H1 (cell line): Measurements from ENCODE around the gene L3MBTL1. TPM values are rescaled to one million over a fixed set of nuclear protein-coding genes. Genes with fewer than 3 reads are reported as not detected.
A peak's percentile ranks its signal among the peaks of the same experiment; 100 is the strongest.

Source experiments
- CTCF ChIA-PET: fragments of 300-600 bp; sonication (Branson Sonifier 250); formaldehyde crosslinking; loops from one replicate; lab custom pipeline; 2021; ENCODE audit not compliant: partially characterized antibody; lab: Charles Lee
- POLR2A ChIA-PET: fragments of 300-600 bp; sonication (Branson Sonifier 250); formaldehyde crosslinking; loops from one replicate; lab custom pipeline; 2021; ENCODE audit warnings: inconsistent platforms; ENCODE audit not compliant: partially characterized antibody; lab: Charles Lee
- DNase-seq, 2 experiments: peaks; one replicate each; pipeline versions ENCODE4 v3.0.0 to v3.0.0-alpha.2; 2010 to 2022; ENCODE audit warnings: low spot score in 2 of 2, low read depth in 1 of 2, mixed read lengths in 1 of 2
- FAIRE-seq: peaks from 2 replicates; lab custom pipeline; 2011; peaks lifted over from hg19 to GRCh38; lab: Jason Lieb, UNC
- H2AFZ ChIP-seq: 2 replicates; pipeline ENCODE4 v1.8.1; 2012; ENCODE audit warnings: low read length, inconsistent platforms
- H2AK5ac ChIP-seq: 2 replicates; pipeline ENCODE4 v1.6.1; 2013; ENCODE audit warnings: low read depth, low read length
- H2BK120ac ChIP-seq: replicated peaks from 2 replicates; pipeline ENCODE3; 2013; ENCODE audit warnings: low read depth, low read length, inconsistent platforms
- H2BK12ac ChIP-seq: 2 replicates; pipeline ENCODE4 v1.6.1; 2013; ENCODE audit warnings: low read depth, low read length
- H2BK15ac ChIP-seq: 2 replicates; pipeline ENCODE4 v1.6.1; 2013; ENCODE audit warnings: low read length
- H2BK20ac ChIP-seq: 2 replicates; pipeline ENCODE4 v1.6.1; 2013; ENCODE audit warnings: low read length
- H2BK5ac ChIP-seq: 2 replicates; pipeline ENCODE4 v1.6.1; 2013; ENCODE audit warnings: low read depth, low read length
- H3K14ac ChIP-seq: 2 replicates; pipeline ENCODE4 v1.6.1; 2013; ENCODE audit warnings: inconsistent platforms; ENCODE audit not compliant: insufficient read length
- H3K18ac ChIP-seq: 2 replicates; pipeline ENCODE4 v1.6.1; 2013; ENCODE audit warnings: low read length; ENCODE audit errors: extremely low read depth
- H3K23ac ChIP-seq: 2 replicates; pipeline ENCODE4 v1.6.1; 2013; ENCODE audit warnings: inconsistent platforms; ENCODE audit not compliant: insufficient read length
- H3K23me2 ChIP-seq: 2 replicates; pipeline ENCODE4 v1.6.1; 2013; ENCODE audit warnings: low read depth, low read length
- H3K27ac ChIP-seq: 2 replicates; pipeline ENCODE4 v1.6.1; 2011; ENCODE audit warnings: low read depth, low read length, inconsistent platforms
- H3K27me3 ChIP-seq, 4 experiments: replicated peaks in 1 of 4; 1 replicate in 1 of 4; 2 replicates in 3 of 4; pipeline versions ENCODE4 v1.6.1 to v1.8.1; 2011 to 2013; ENCODE audit warnings: low read length in 3 of 4, mild to moderate bottlenecking in 3 of 4, inconsistent platforms in 2 of 4, mixed read lengths in 2 of 4, moderate library complexity in 1 of 4; ENCODE audit not compliant: control insufficient read depth in 3 of 4, insufficient read depth in 3 of 4; ENCODE audit errors: extremely low read depth in 1 of 4
- H3K36me3 ChIP-seq, 4 experiments: 2 replicates each; pipeline versions ENCODE4 v1.6.1 to v1.8.1; 2011 to 2013; ENCODE audit warnings: mild to moderate bottlenecking in 4 of 4, low read length in 3 of 4, moderate library complexity in 2 of 4, control low read depth in 1 of 4, inconsistent platforms in 1 of 4; ENCODE audit not compliant: insufficient read depth in 4 of 4, control insufficient read depth in 2 of 4
- H3K4ac ChIP-seq: replicated peaks from 2 replicates; pipeline ENCODE3; 2013; ENCODE audit warnings: low read length, low read depth, mixed read lengths, inconsistent platforms; ENCODE audit not compliant: insufficient read length
- H3K4me1 ChIP-seq, 4 experiments: replicated peaks in 1 of 4; 1 replicate in 1 of 4; 2 replicates in 3 of 4; pipeline versions ENCODE4 v1.6.1 to v1.8.1; 2011 to 2013; ENCODE audit warnings: low read length in 3 of 4, inconsistent platforms in 2 of 4, mixed read lengths in 1 of 4; ENCODE audit not compliant: insufficient read depth in 4 of 4, control insufficient read depth in 3 of 4
- H3K4me2 ChIP-seq, 2 experiments: 2 replicates each; pipeline versions ENCODE4 v1.6.1 to v1.8.1; 2011 to 2013; ENCODE audit warnings: low read depth in 2 of 2, low read length in 2 of 2, control low read depth in 1 of 2, inconsistent platforms in 1 of 2, mild to moderate bottlenecking in 1 of 2; ENCODE audit not compliant: insufficient read depth in 1 of 2
- H3K4me3 ChIP-seq, 4 experiments: fragments of 200-600, 300-600 bp in 1 of 4; sonication (generic), shearing (Covaris generic), sonication (Bioruptor Twin) in 1 of 4; 2 replicates each; pipeline versions ENCODE4 v1.5.1 to v1.8.1; 2011 to 2016; ENCODE audit warnings: low read length in 4 of 4, low read depth in 3 of 4, control low read depth in 2 of 4, inconsistent platforms in 2 of 4, mild to moderate bottlenecking in 2 of 4, mixed read lengths in 1 of 4, moderate library complexity in 1 of 4; ENCODE audit not compliant: insufficient read depth in 2 of 4; ENCODE audit errors: extremely low read depth in 1 of 4
- H3K56ac ChIP-seq: replicated peaks from 2 replicates; pipeline ENCODE3; 2013; ENCODE audit warnings: low read depth, mild to moderate bottlenecking, mixed read lengths, low read length, inconsistent platforms; ENCODE audit not compliant: insufficient read length
- H3K79me1 ChIP-seq: 2 replicates; pipeline ENCODE4 v1.6.1; 2013; ENCODE audit warnings: low read depth, low read length, control low read depth
- H3K79me2 ChIP-seq, 2 experiments: 2 replicates each; pipeline versions ENCODE4 v1.6.1 to v1.8.1; 2012 to 2013; ENCODE audit warnings: low read length in 2 of 2, mild to moderate bottlenecking in 2 of 2, inconsistent platforms in 1 of 2; ENCODE audit not compliant: insufficient read depth in 2 of 2, control insufficient read depth in 1 of 2
- H3K9ac ChIP-seq, 4 experiments: replicated peaks in 1 of 4; 1 replicate in 1 of 4; 2 replicates in 3 of 4; pipeline versions ENCODE4 v1.6.1 to v1.8.1; 2011 to 2013; ENCODE audit warnings: low read depth in 3 of 4, low read length in 3 of 4, control low read depth in 2 of 4, mild to moderate bottlenecking in 2 of 4, moderate library complexity in 2 of 4, inconsistent platforms in 1 of 4; ENCODE audit errors: extremely low read depth in 1 of 4
- H3K9me3 ChIP-seq, 2 experiments: 2 replicates each; pipeline versions ENCODE4 v1.6.1 to v1.8.1; 2012 to 2013; ENCODE audit warnings: mild to moderate bottlenecking in 2 of 2, moderate library complexity in 2 of 2, control low read depth in 1 of 2, inconsistent platforms in 1 of 2, low read depth in 1 of 2, low read length in 1 of 2, mixed read lengths in 1 of 2; ENCODE audit not compliant: insufficient read depth in 2 of 2
- H4K20me1 ChIP-seq, 2 experiments: replicated peaks in 1 of 2; 2 replicates each; pipeline versions ENCODE3 to v1.8.1; 2011 to 2013; ENCODE audit warnings: inconsistent platforms in 2 of 2, low read length in 2 of 2, mild to moderate bottlenecking in 1 of 2; ENCODE audit not compliant: insufficient read depth in 2 of 2, control insufficient read depth in 1 of 2
- H4K5ac ChIP-seq: 2 replicates; pipeline ENCODE4 v1.6.1; 2013; ENCODE audit warnings: low read length, low read depth, mixed read lengths, inconsistent platforms; ENCODE audit not compliant: insufficient read length
- H4K8ac ChIP-seq: 2 replicates; pipeline ENCODE4 v1.8.0; 2013; ENCODE audit warnings: mild to moderate bottlenecking, moderate library complexity, low read length, inconsistent platforms; ENCODE audit not compliant: insufficient read depth; ENCODE audit errors: extremely low read depth
- H4K91ac ChIP-seq: replicated peaks from 2 replicates; pipeline ENCODE3; 2013; ENCODE audit warnings: low read length, mixed read lengths, inconsistent platforms; ENCODE audit not compliant: insufficient read length
- CTCF ChIP-seq, 3 experiments: IDR thresholded peaks; 1 replicate in 2 of 3; 2 replicates in 1 of 3; pipeline versions ENCODE4 v1.5.1 to v1.6.1; 2011; ENCODE audit warnings: low read length in 3 of 3, mild to moderate bottlenecking in 3 of 3, inconsistent platforms in 2 of 3, low read depth in 1 of 3, moderate library complexity in 1 of 3; ENCODE audit not compliant: insufficient read depth in 1 of 3; ENCODE audit errors: control extremely low read depth in 1 of 3
- NANOG ChIP-seq: IDR thresholded peaks from 2 replicates; pipeline ENCODE4 v1.6.1; 2011; ENCODE audit warnings: low read length, low read depth, mild to moderate bottlenecking, inconsistent platforms; ENCODE audit not compliant: insufficient read depth, poor library complexity, severe bottlenecking
- POLR2A ChIP-seq, 2 experiments: IDR thresholded peaks; 1 replicate in 1 of 2; 2 replicates in 1 of 2; pipeline ENCODE4 v1.6.1; 2011; ENCODE audit warnings: low read depth in 2 of 2, low read length in 2 of 2, mild to moderate bottlenecking in 2 of 2; ENCODE audit errors: control extremely low read depth in 1 of 2
- POU5F1 ChIP-seq: IDR thresholded peaks from 2 replicates; pipeline ENCODE4 v1.6.1; 2011; ENCODE audit warnings: low read depth, mild to moderate bottlenecking, low read length, moderate library complexity
- SRF ChIP-seq: IDR thresholded peaks from 2 replicates; pipeline ENCODE4 v1.6.1; 2011; ENCODE audit warnings: mild to moderate bottlenecking, low read depth, low read length, moderate library complexity
- TBP ChIP-seq: IDR thresholded peaks from 2 replicates; pipeline ENCODE4 v1.6.1; 2011; ENCODE audit warnings: low read depth, low read length, improper control_type of control experiment
- WGBS, 2 experiments: shearing (Covaris generic) in 1 of 2; methylation state at CpG; one replicate each; pipeline versions ENCODE4 v1.1.6 to v1.1.7; 2013 to 2015; ENCODE audit warnings: low lambda C conversion rate in 2 of 2, mixed read lengths in 2 of 2, inconsistent platforms in 1 of 2, low coverage in 1 of 2, missing lambda C conversion rate in 1 of 2; ENCODE audit not compliant: insufficient replicate concordance in 2 of 2, insufficient coverage in 1 of 2, insufficient read length in 1 of 2; ENCODE audit errors: extremely low coverage in 1 of 2, missing lambda C conversion rate in 1 of 2; 5-methylcytosine and 5-hydroxymethylcytosine counted together
- polyA plus RNA-seq, 7 experiments: library from polyadenylated mRNA; depleted of rRNA in 3 of 7; stranded (reverse) in 5 of 7; unstranded in 2 of 7; fragments of >200 nt in 5 of 7; fragments of 200-250 nt in 2 of 7; gene quantifications; 1 replicate in 5 of 7; 2 replicates in 1 of 7; 4 replicates in 1 of 7; pipeline versions ENCODE4 v1.2.1 to v1.2.3, GENCODE V29; 2011 to 2013; ENCODE audit warnings: missing spikeins in 2 of 7, mixed read lengths in 2 of 7
- total RNA-seq: library from RNA; stranded (reverse); fragmentation: NEBNext Ultra II Directional; extraction: Animal tissue kit (Norgen Biotek cat#: 25700); gene quantifications from 2 replicates; pipeline ENCODE4 v1.2.1, GENCODE V29; 2021

L3MBTL1 gene
- total and polyA plus RNA-seq, 2 of the 8 experiments (the other 6 are each of a cell fraction or from before 2014, with no cell fraction given): 11.9 to 17.0 TPM

GRCh38 chr20:43590036-43590391 lies 82.5 kb downstream of the L3MBTL1 start:
- Histone ChIP-seq H3K4me3 (peak overlapping the region; percentile 57 to 81 (median 74)), H2BK20ac (no peak overlapping the region), H3K18ac (no peak overlapping the region), H3K23ac (no peak overlapping the region), H3K4me1 (peaks cover 0 to 2% (median under 1%) of the 10 kb centered on the region in 4 experiments; a peak in 2 of 7 replicates), H3K9ac (peak overlapping the region in 3 of 4 experiments; percentile 38 to 66 (median 44); a peak in 6 of 7 replicates), H2BK5ac (0 out of 2 replicates have a peak overlapping the region, but pooled peaks have one; percentile 37), H2AK5ac (no peak overlapping the region), H2BK120ac (no peak overlapping the region), H3K27me3 (no peaks in the 10 kb centered on the region), H2AFZ (peak overlapping the region; percentile 92), H3K79me2 (peaks cover 0 to 5% of the 10 kb centered on the region in 2 experiments; a peak in 2 of 4 replicates), H3K23me2 (no peaks in the 10 kb centered on the region; the same call in 1 of the 2 replicates), H3K36me3 (no peaks in the 10 kb centered on the region; a peak in 2 of 8 replicates), H3K9me3 (no peaks in the 10 kb centered on the region), H4K20me1 (no peaks in the 10 kb centered on the region), H3K4me2 (peak overlapping the region; percentile 69 to 76), H3K14ac (no peak overlapping the region), H4K91ac (no peak overlapping the region), H4K5ac (peak overlapping the region; percentile 14), H3K79me1 (no peaks in the 10 kb centered on the region), H3K27ac (peak overlapping the region; percentile 93; the same call in 1 of the 2 replicates), H3K4ac (peak overlapping the region; percentile 29), H2BK15ac (no peak overlapping the region), H2BK12ac (no peak overlapping the region), H3K56ac (peak overlapping the region; percentile 18), H4K8ac (no peak overlapping the region)
- WGBS, 2 experiments: 34% methylated on average over 9 of the region's 9 CpGs; no CpG with 5 or more reads in 1 of the 2 experiments
- FAIRE-seq: no peak
- DNase-seq: peak in 1 of 2 experiments; percentile 50
- ChIA-PET CTCF (interaction anchor here (0.9 to 1.6 kb wide), 3 partner anchors 54 to 141 kb away, joined by 3 to 4 read pairs (median 4); no protein-coding TSS in a partner anchor), POLR2A (interaction anchor here (1.2 to 1.6 kb wide), 5 partner anchors 10 to 135 kb away, joined by 3 to 6 read pairs (median 4); no protein-coding TSS in a partner anchor)
- TF ChIP-seq SRF (no peak), NANOG (no peak), POLR2A (IDR thresholded peaks at IDR 0.05; ENCODE audit: control extremely low read depth in 1 of 2, low read depth in 2 of 2, low read length in 2 of 2) (no peak), CTCF (IDR thresholded peaks at IDR 0.05; ENCODE audit: control extremely low read depth in 1 of 3, insufficient read depth in 1 of 3, low read depth in 1 of 3, low read length in 3 of 3) (no peak), TBP (no peak), POU5F1 (no peak)
